K562 (cell line): ENCODE results near the gene DENND5B. TPM values are rescaled to one million over a fixed set of nuclear protein-coding genes. Genes with fewer than 3 reads are reported as not detected.

ENCODE experiments used
- ATAC-seq: fragments of 200-7000 bp; cut with Tn5 transposase; 3 replicates; pipeline ENCODE4 v1.9.1; 2020; ENCODE audit warnings: moderate library complexity
- BruUV-seq: library from RNA; stranded (reverse); fragments of 400-500 nt; replicated peaks from 2 replicates; lab custom pipeline; 2021; lab: Mats Ljungman, UMichigan
- CTCF ChIA-PET: fragments of 300-600 bp; formaldehyde crosslinking; extraction: SDS; loops from one replicate; lab custom pipeline; 2021; ENCODE audit warnings: low intra/inter-chr PET ratio; lab: Yijun Ruan, JAX
- POLR2A ChIA-PET: fragments of 300-600, 350-650 bp; sonication (Branson Sonifier 250); formaldehyde crosslinking; extraction: SDS; loops from one replicate; lab custom pipeline; 2021; ENCODE audit warnings: antibody characterized with exemption, inconsistent platforms; lab: Yijun Ruan, JAX
- DNase-seq, 4 experiments: peaks; one replicate each; pipeline versions ENCODE4 v3.0.0 to v3.0.0-alpha.2; 2011 to 2018; ENCODE audit warnings: low spot score in 3 of 4, mixed read lengths in 3 of 4; ENCODE audit errors: extremely low read depth in 1 of 4
- FAIRE-seq: peaks from 2 replicates; lab custom pipeline; 2011; peaks lifted over from hg19 to GRCh38; lab: Jason Lieb, UNC
- H2AFZ ChIP-seq: 2 replicates; pipeline ENCODE4 v1.6.0; 2011; ENCODE audit warnings: low read depth, low read length, control low read depth, inconsistent platforms
- H3K27ac ChIP-seq: fragments of 200-600 bp; 3 replicates; pipeline ENCODE4 v1.8.0; 2011; ENCODE audit warnings: low read depth, mild to moderate bottlenecking, control low read depth, inconsistent platforms, low read length, moderate library complexity, mixed read lengths; ENCODE audit errors: extremely low read depth
- H3K27me3 ChIP-seq, 2 experiments: fragments of 300-600 bp in 1 of 2; 2 replicates in 1 of 2; 3 replicates in 1 of 2; pipeline versions ENCODE4 v1.6.0 to v1.8.0; 2011; ENCODE audit warnings: inconsistent platforms in 2 of 2, low read length in 2 of 2, mild to moderate bottlenecking in 1 of 2, mixed read lengths in 1 of 2, moderate library complexity in 1 of 2; ENCODE audit not compliant: control insufficient read depth in 2 of 2, insufficient read depth in 2 of 2
- H3K36me3 ChIP-seq: fragments of 300-600 bp; 3 replicates; pipeline ENCODE4 v1.8.0; 2011; ENCODE audit warnings: mild to moderate bottlenecking, low read length, inconsistent platforms; ENCODE audit not compliant: control insufficient read depth, insufficient read depth
- H3K4me1 ChIP-seq, 2 experiments: fragments of 200-600 bp in 1 of 2; replicated peaks in 1 of 2; 2 replicates in 1 of 2; 3 replicates in 1 of 2; pipeline versions ENCODE4 v1.5.1 to v1.8.0; 2011; ENCODE audit warnings: inconsistent platforms in 2 of 2, low read length in 2 of 2, mild to moderate bottlenecking in 1 of 2, mixed read lengths in 1 of 2, moderate library complexity in 1 of 2; ENCODE audit not compliant: control insufficient read depth in 2 of 2, insufficient read depth in 2 of 2
- H3K4me2 ChIP-seq: 2 replicates; pipeline ENCODE4 v1.6.1; 2011; ENCODE audit warnings: low read length, control low read depth, inconsistent platforms, mixed read lengths; ENCODE audit not compliant: insufficient read depth
- H3K4me3 ChIP-seq: fragments of 200-600 bp; sonication (generic), shearing (Covaris generic); 2 replicates; pipeline ENCODE4 v1.5.1; 2016; ENCODE audit warnings: control low read depth, inconsistent platforms
- H3K79me2 ChIP-seq: fragments of 200-600 bp; 3 replicates; pipeline ENCODE4 v1.8.0; 2011; ENCODE audit warnings: low read length, inconsistent platforms; ENCODE audit not compliant: control insufficient read depth, insufficient read depth
- H3K9ac ChIP-seq, 2 experiments: 2 replicates each; pipeline versions ENCODE4 v1.6.0 to v1.6.1; 2011; ENCODE audit warnings: low read depth in 2 of 2, low read length in 2 of 2, control low read depth in 1 of 2, inconsistent platforms in 1 of 2, mild to moderate bottlenecking in 1 of 2, mixed read lengths in 1 of 2; ENCODE audit not compliant: insufficient read depth in 1 of 2
- H3K9me1 ChIP-seq: one replicate; pipeline ENCODE4 v1.6.0; 2011; ENCODE audit warnings: inconsistent platforms, mild to moderate bottlenecking, low read length, moderate library complexity; ENCODE audit not compliant: control insufficient read depth, insufficient read depth
- H3K9me3 ChIP-seq: replicated peaks from 2 replicates; pipeline ENCODE4 v1.5.1; 2011; ENCODE audit warnings: low read depth, low read length, inconsistent platforms; ENCODE audit not compliant: control insufficient read depth, insufficient read depth
- H4K20me1 ChIP-seq: replicated peaks from 2 replicates; pipeline ENCODE4 v1.6.1; 2011; ENCODE audit warnings: low read length, inconsistent platforms, mixed read lengths; ENCODE audit not compliant: control insufficient read depth, insufficient read depth
- CAMTA2 ChIP-seq: fragments of 250-450 bp; sonication (Bioruptor Pico); conservative IDR thresholded peaks from 2 replicates; pipeline ENCODE4 v1.5.1; 2022
- ELF2 ChIP-seq: fragments of 250-450 bp; sonication (Bioruptor Pico); IDR thresholded peaks from 2 replicates; pipeline ENCODE4 v1.5.0; 2021; ENCODE audit warnings: mild to moderate bottlenecking
- HMG20A ChIP-seq: fragments of 450-650 bp; formaldehyde crosslinking; conservative IDR thresholded peaks from 2 replicates; pipeline ENCODE4 v1.4.0; 2020; ENCODE audit warnings: mild to moderate bottlenecking, mixed read lengths
- MEIS2 ChIP-seq: fragments of 450-650 bp; IDR thresholded peaks from 2 replicates; pipeline ENCODE4 v1.6.1; 2014; ENCODE audit warnings: mild to moderate bottlenecking; ENCODE audit not compliant: partially characterized antibody
- SRSF7 ChIP-seq: fragments of 200-400 bp; formaldehyde crosslinking; optimal IDR thresholded peaks from 2 replicates; pipeline ENCODE3; 2017; ENCODE audit warnings: mild to moderate bottlenecking, low read depth, low read length
- TAF7 ChIP-seq: fragments of 450-650 bp; IDR thresholded peaks from 2 replicates; pipeline ENCODE4 v1.6.1; 2016; ENCODE audit warnings: missing genetic modification characterization, missing compliant biosample characterization
- WHSC1 ChIP-seq: IDR thresholded peaks from one replicate; pipeline ENCODE4 v1.6.1; 2012; ENCODE audit warnings: low read length, control low read depth, inconsistent platforms
- ZKSCAN1 ChIP-seq: fragments of 150-350 bp; IDR thresholded peaks from 2 replicates; pipeline ENCODE4 v1.6.1; 2016; ENCODE audit warnings: low read depth, low read length
- ZNF184 ChIP-seq: sonication (generic); formaldehyde crosslinking; IDR thresholded peaks from 2 replicates; pipeline ENCODE4 v1.5.0; 2020; ENCODE audit warnings: missing genetic modification reagents
- ZNF23 ChIP-seq: fragments of 250-450 bp; sonication (Bioruptor Pico); IDR thresholded peaks from 2 replicates; pipeline ENCODE4 v1.4.0; 2020; ENCODE audit warnings: mild to moderate bottlenecking
- ZNF586 ChIP-seq: fragments of 450-650 bp; formaldehyde crosslinking; conservative IDR thresholded peaks from 2 replicates; pipeline ENCODE4 v1.4.0; 2020; ENCODE audit warnings: mild to moderate bottlenecking, moderate library complexity
- WGBS: fragments of 100-300 bp; shearing (Covaris generic); methylation state at CpG from one replicate; pipeline ENCODE4 v1.1.6; 2016; ENCODE audit warnings: low coverage, mixed read lengths; ENCODE audit not compliant: insufficient coverage; ENCODE audit errors: missing lambda C conversion rate; 5-methylcytosine and 5-hydroxymethylcytosine counted together
- in situ Hi-C: fragments of 300-500 bp; cut with MboI; formaldehyde crosslinking; loops from 4 replicates; pipeline ENCODE4 v1.15.0; 2018; ENCODE audit warnings: inconsistent platforms, mixed read lengths
- intact Hi-C: fragments of 100-400 bp; cut with micrococcal nuclease; formaldehyde crosslinking; loops from 2 replicates; pipeline ENCODE4 v1.14.2; 2022
- polyA plus RNA-seq, 8 experiments: library from polyadenylated mRNA; depleted of rRNA in 4 of 8; stranded (reverse) in 5 of 8; unstranded in 3 of 8; fragments of >200 nt; fragmentation: Nextera tagmentation in 2 of 8; fragmentation: Illumina TruSeq in 1 of 8; extraction: Ambion mirVana in 2 of 8; extraction: Trizol in 1 of 8; gene quantifications; 2 replicates each; pipeline versions ENCODE4 v1.2.1 to v1.2.3, GENCODE V29; 2011 to 2014; ENCODE audit warnings: inconsistent platforms in 1 of 8, missing spikeins in 1 of 8
- total RNA-seq, 7 experiments: library from RNA; depleted of rRNA in 6 of 7; stranded (reverse); fragments of >200 nt in 6 of 7; fragmentation: Illumina TruSeq in 2 of 7; extraction: Trizol in 2 of 7; gene quantifications; 2 replicates each; pipeline versions ENCODE4 v1.2.1 to v1.2.3, GENCODE V29; 2011 to 2021; ENCODE audit warnings: low replicate concordance in 1 of 7
- TF ChIP-seq, protein P1 (sequence below): sonication (generic); formaldehyde crosslinking; IDR thresholded peaks from 2 replicates; pipeline ENCODE4 v1.8.0; 2022; ENCODE audit warnings: mild to moderate bottlenecking, missing genetic modification reagents
- TF ChIP-seq, protein P2 (sequence below): fragments of 450-650 bp; IDR thresholded peaks from 2 replicates; pipeline ENCODE4 v1.6.1; 2016; ENCODE audit warnings: missing biosample characterization, missing genetic modification characterization
- TF ChIP-seq, protein P3 (sequence below): fragments of 250-450 bp; sonication (Bioruptor Pico); IDR thresholded peaks from 2 replicates; pipeline ENCODE4 v1.4.0; 2020; ENCODE audit warnings: mild to moderate bottlenecking, moderate library complexity, borderline replicate concordance

Gene DENND5B
- total and polyA plus RNA-seq, 9 of the 15 experiments (the other 6 are each of a cell fraction or from before 2014, with no cell fraction given) = 0.99 to 6.0 (median 3.6) TPM

DNA sequence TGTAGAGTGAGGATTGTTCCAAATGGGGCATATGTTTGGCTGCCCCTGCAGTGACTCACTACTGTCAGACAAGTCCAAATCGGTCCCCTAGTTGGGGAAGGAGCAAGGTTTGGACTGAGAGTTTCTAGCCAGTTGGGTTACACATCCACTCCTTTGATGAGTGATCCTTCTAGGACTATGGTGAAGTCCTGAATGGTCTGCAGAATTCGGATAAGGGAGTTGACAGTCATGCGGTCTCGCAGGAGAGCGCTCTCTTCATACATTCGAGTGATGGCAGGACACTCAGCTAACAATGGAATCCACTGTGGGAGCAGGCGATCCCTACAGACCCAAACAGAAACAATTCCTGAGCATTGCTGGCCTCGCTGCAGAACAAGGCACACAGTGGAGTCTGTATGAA is 203.5 kb downstream of the DENND5B start:
- Histone ChIP-seq H3K4me2 (no peak overlapping the region), H3K4me1 (no peaks in the 10 kb centered on the region; a peak in 1 of 5 replicates), H3K79me2 (no peaks in the 10 kb centered on the region), H3K27me3 (peaks cover 3 to 5% of the 10 kb centered on the region in 2 experiments; a peak in 3 of 5 replicates), H3K9me1 (no peaks in the 10 kb centered on the region), H3K4me3 (no peak overlapping the region), H3K36me3 (no peaks in the 10 kb centered on the region), H4K20me1 (no peaks in the 10 kb centered on the region), H3K9ac (no peak overlapping the region), H3K27ac (no peak overlapping the region), H2AFZ (no peak overlapping the region), H3K9me3 (no peaks in the 10 kb centered on the region)
- DNase-seq (peak in 1 of 4 experiments; percentile 27), FAIRE-seq (no peak), ATAC-seq (peak; percentile 49)
- CTCF ChIA-PET = no interaction called here
- intact Hi-C loops (no loop called here), in situ Hi-C loops (no loop called here)
- BruUV-seq = no TSS peak
- TF ChIP-seq MEIS2 (peak; percentile 5), ZNF23 (CRISPR knock-in tag) (no peak), ZNF184 (CRISPR knock-in tag) (peak; percentile 72; the same call in 1 of the 2 replicates)
- TF ChIP-seq, protein P1, sequence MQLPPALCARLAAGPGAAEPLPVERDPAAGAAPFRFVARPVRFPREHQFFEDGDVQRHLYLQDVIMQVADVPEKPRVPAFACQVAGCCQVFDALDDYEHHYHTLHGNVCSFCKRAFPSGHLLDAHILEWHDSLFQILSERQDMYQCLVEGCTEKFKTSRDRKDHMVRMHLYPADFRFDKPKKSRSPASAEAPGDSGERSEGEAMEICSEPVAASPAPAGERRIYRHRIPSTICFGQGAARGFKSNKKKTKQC (CRISPR knock-in tag) = no peak
- WGBS = 5% methylated on average over 8 of the region's 8 CpGs
- POLR2A ChIA-PET = interaction anchor here (0.7 to 1.1 kb wide), 2 partner anchors 10 to 533 kb away, joined by 3 read pairs; no protein-coding TSS in a partner anchor

DNA sequence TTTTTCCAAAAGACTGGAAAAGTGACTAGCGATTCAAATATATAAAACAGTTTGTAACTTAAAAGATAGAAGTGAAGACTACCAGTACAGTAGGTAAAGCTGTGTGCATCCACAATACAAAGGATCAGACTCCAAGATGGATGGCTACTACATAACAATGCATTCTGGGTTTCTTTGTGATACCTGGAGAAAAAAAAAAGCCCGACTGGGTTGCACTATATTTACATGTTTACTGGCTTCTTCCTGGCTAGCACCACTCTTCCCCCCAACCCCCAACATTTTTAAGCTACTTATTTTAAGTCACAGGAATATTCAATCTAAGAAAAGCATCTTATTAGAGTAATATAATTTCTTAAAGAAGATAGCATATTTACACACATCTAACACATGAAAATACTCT is 203.9 kb downstream of the DENND5B start:
- DNase-seq (no peak), ATAC-seq (no peak), FAIRE-seq (no peak)
- no peak overlapping the region for H3K4me2 ChIP-seq
- no peaks in the 10 kb centered on the region for H4K20me1 ChIP-seq
- in situ Hi-C loops = no loop called here
- H3K27me3 ChIP-seq = peaks cover 3 to 5% of the 10 kb centered on the region in 2 experiments; a peak in 3 of 5 replicates
- no peak overlapping the region for H2AFZ ChIP-seq
- intact Hi-C loops = no loop called here
- CTCF ChIA-PET = no interaction called here
- no peaks in the 10 kb centered on the region for H3K36me3 ChIP-seq
- H3K4me3 ChIP-seq = no peak overlapping the region
- H3K9me3 ChIP-seq = no peaks in the 10 kb centered on the region; the same call in 1 of the 2 replicates
- H3K27ac ChIP-seq = no peak overlapping the region
- POLR2A ChIA-PET = no interaction called here
- 0% methylated on average over 2 of the region's 2 CpGs for WGBS
- H3K4me1 ChIP-seq = no peaks in the 10 kb centered on the region; a peak in 1 of 5 replicates
- H3K79me2 ChIP-seq = no peaks in the 10 kb centered on the region
- no peaks in the 10 kb centered on the region for H3K9me1 ChIP-seq
- no TSS peak for BruUV-seq
- H3K9ac ChIP-seq = no peak overlapping the region
- TF ChIP-seq WHSC1 = no peak
- TF ChIP-seq HMG20A (CRISPR knock-in tag) = no peak
- no peak for TF ChIP-seq ZKSCAN1
- TF ChIP-seq, protein P2, sequence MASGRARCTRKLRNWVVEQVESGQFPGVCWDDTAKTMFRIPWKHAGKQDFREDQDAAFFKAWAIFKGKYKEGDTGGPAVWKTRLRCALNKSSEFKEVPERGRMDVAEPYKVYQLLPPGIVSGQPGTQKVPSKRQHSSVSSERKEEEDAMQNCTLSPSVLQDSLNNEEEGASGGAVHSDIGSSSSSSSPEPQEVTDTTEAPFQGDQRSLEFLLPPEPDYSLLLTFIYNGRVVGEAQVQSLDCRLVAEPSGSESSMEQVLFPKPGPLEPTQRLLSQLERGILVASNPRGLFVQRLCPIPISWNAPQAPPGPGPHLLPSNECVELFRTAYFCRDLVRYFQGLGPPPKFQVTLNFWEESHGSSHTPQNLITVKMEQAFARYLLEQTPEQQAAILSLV (tag) = no peak
- TF ChIP-seq SRSF7 = no peak
- no peak for TF ChIP-seq CAMTA2 (CRISPR knock-in tag)
- TF ChIP-seq ELF2 (CRISPR knock-in tag) = no peak
- TF ChIP-seq, protein P3, sequence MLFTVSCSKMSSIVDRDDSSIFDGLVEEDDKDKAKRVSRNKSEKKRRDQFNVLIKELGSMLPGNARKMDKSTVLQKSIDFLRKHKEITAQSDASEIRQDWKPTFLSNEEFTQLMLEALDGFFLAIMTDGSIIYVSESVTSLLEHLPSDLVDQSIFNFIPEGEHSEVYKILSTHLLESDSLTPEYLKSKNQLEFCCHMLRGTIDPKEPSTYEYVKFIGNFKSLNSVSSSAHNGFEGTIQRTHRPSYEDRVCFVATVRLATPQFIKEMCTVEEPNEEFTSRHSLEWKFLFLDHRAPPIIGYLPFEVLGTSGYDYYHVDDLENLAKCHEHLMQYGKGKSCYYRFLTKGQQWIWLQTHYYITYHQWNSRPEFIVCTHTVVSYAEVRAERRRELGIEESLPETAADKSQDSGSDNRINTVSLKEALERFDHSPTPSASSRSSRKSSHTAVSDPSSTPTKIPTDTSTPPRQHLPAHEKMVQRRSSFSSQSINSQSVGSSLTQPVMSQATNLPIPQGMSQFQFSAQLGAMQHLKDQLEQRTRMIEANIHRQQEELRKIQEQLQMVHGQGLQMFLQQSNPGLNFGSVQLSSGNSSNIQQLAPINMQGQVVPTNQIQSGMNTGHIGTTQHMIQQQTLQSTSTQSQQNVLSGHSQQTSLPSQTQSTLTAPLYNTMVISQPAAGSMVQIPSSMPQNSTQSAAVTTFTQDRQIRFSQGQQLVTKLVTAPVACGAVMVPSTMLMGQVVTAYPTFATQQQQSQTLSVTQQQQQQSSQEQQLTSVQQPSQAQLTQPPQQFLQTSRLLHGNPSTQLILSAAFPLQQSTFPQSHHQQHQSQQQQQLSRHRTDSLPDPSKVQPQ (CRISPR knock-in tag) = no peak
- TF ChIP-seq ZNF586 (CRISPR knock-in tag) = no peak
- no peak for TF ChIP-seq TAF7 (tag)
